CD14-positive monocyte (primary cell): ENCODE measurements around the gene OTX1. TPM values are rescaled to one million over a fixed set of nuclear protein-coding genes. Genes with fewer than 3 reads are reported as not detected.

Source experiments
- DNase-seq, 3 donors: peaks; one replicate each; pipeline ENCODE4 v3.0.0-alpha.2; 2011 to 2022
- H2AFZ ChIP-seq: 2 replicates; pipeline ENCODE4 v1.6.0; 2012; ENCODE audit warnings: mild to moderate bottlenecking, low read depth, low read length, inconsistent platforms; ENCODE audit not compliant: insufficient read depth, poor library complexity, severe bottlenecking
- H3K27ac ChIP-seq, 2 donors: 1 replicate in 1 of 2; 2 replicates in 1 of 2; pipeline ENCODE4 v1.5.1; 2012 to 2013; ENCODE audit warnings: low read length in 2 of 2, control low read depth in 1 of 2, inconsistent platforms in 1 of 2, low read depth in 1 of 2, mild to moderate bottlenecking in 1 of 2
- H3K27me3 ChIP-seq, 2 donors: one replicate each; pipeline versions ENCODE4 v1.6.0 to v1.6.1; 2011 to 2013; ENCODE audit warnings: low read length in 2 of 2; ENCODE audit not compliant: control insufficient read depth in 2 of 2, insufficient read depth in 2 of 2
- H3K36me3 ChIP-seq, 2 donors: replicated peaks in 1 of 2; 1 replicate in 1 of 2; 2 replicates in 1 of 2; pipeline versions ENCODE4 v1.5.1 to v1.6.1; 2012 to 2013; ENCODE audit warnings: low read length in 2 of 2, control low read depth in 1 of 2, inconsistent platforms in 1 of 2, mild to moderate bottlenecking in 1 of 2; ENCODE audit not compliant: insufficient read depth in 2 of 2, control insufficient read depth in 1 of 2
- H3K4me1 ChIP-seq, 2 donors: 1 replicate in 1 of 2; 2 replicates in 1 of 2; pipeline versions ENCODE4 v1.5.1 to v1.6.1; 2012 to 2013; ENCODE audit warnings: low read length in 2 of 2, control low read depth in 1 of 2, inconsistent platforms in 1 of 2, mild to moderate bottlenecking in 1 of 2, moderate library complexity in 1 of 2; ENCODE audit not compliant: insufficient read depth in 2 of 2, control insufficient read depth in 1 of 2
- H3K4me2 ChIP-seq: replicated peaks from 2 replicates; pipeline ENCODE3; 2012; ENCODE audit warnings: low read length, moderate library complexity, mild to moderate bottlenecking; ENCODE audit not compliant: poor library complexity, severe bottlenecking; ENCODE audit errors: extremely low read depth
- H3K4me3 ChIP-seq, 3 experiments: fragments of 200-600 bp in 1 of 3; sonication (generic) in 1 of 3; replicated peaks in 1 of 3; 1 replicate in 2 of 3; 2 replicates in 1 of 3; pipeline ENCODE4 v1.5.1; 2011 to 2013; ENCODE audit warnings: low read length in 3 of 3, mild to moderate bottlenecking in 3 of 3, control low read depth in 2 of 3, low read depth in 2 of 3, inconsistent platforms in 1 of 3, moderate library complexity in 1 of 3
- H3K79me2 ChIP-seq: 2 replicates; pipeline ENCODE4 v1.6.0; 2012; ENCODE audit warnings: mild to moderate bottlenecking, control low read depth, inconsistent platforms, low read length, moderate library complexity; ENCODE audit not compliant: insufficient read depth
- H3K9ac ChIP-seq: 2 replicates; pipeline ENCODE4 v1.6.0; 2017; ENCODE audit warnings: low read length, mild to moderate bottlenecking; ENCODE audit not compliant: insufficient read depth, poor library complexity, severe bottlenecking
- H3K9me3 ChIP-seq, 2 donors: replicated peaks in 1 of 2; 1 replicate in 1 of 2; 2 replicates in 1 of 2; pipeline versions ENCODE4 v1.5.1 to v1.6.1; 2012 to 2013; ENCODE audit warnings: low read length in 2 of 2, control low read depth in 1 of 2; ENCODE audit not compliant: control insufficient read depth in 1 of 2, insufficient read depth in 1 of 2
- H4K20me1 ChIP-seq: 2 replicates; pipeline ENCODE4 v1.6.0; 2012; ENCODE audit warnings: mild to moderate bottlenecking, low read length, control low read depth, moderate library complexity; ENCODE audit not compliant: insufficient read depth
- H3K27ac Mint-ChIP-seq, 7 donors: one replicate each; pipeline ENCODE4 v1.8.0; 2020; ENCODE audit warnings: mild to moderate bottlenecking in 7 of 7, mixed read lengths in 7 of 7, moderate library complexity in 6 of 7, inconsistent platforms in 2 of 7
- H3K27me3 Mint-ChIP-seq, 3 donors: one replicate each; pipeline ENCODE4 v1.8.0; 2021 to 2022; ENCODE audit warnings: low read depth in 3 of 3, mild to moderate bottlenecking in 3 of 3, mixed read lengths in 3 of 3, moderate library complexity in 3 of 3, inconsistent platforms in 1 of 3
- H3K36me3 Mint-ChIP-seq, 2 donors: one replicate each; pipeline ENCODE4 v1.8.0; 2020; ENCODE audit warnings: mixed read lengths in 2 of 2, inconsistent platforms in 1 of 2, mild to moderate bottlenecking in 1 of 2
- H3K4me1 Mint-ChIP-seq: one replicate; pipeline ENCODE4 v1.8.0; 2020; ENCODE audit warnings: mild to moderate bottlenecking, mixed read lengths
- H3K4me3 Mint-ChIP-seq, 2 donors: one replicate each; pipeline ENCODE4 v1.8.0; 2020; ENCODE audit warnings: mild to moderate bottlenecking in 2 of 2, mixed read lengths in 2 of 2, moderate library complexity in 1 of 2
- H3K9me3 Mint-ChIP-seq, 7 donors: one replicate each; pipeline ENCODE4 v1.8.0; 2020 to 2022; ENCODE audit warnings: mixed read lengths in 7 of 7, mild to moderate bottlenecking in 6 of 7, moderate library complexity in 6 of 7, inconsistent platforms in 2 of 7
- WGBS: methylation state at CpG from one replicate; pipeline ENCODE4 v1.1.5; 2013; ENCODE audit warnings: missing lambda C conversion rate; ENCODE audit not compliant: insufficient coverage; 5-methylcytosine and 5-hydroxymethylcytosine counted together
- intact Hi-C, 2 donors: fragments of 100-400 bp; cut with micrococcal nuclease; formaldehyde crosslinking; loops; one replicate each; pipeline versions ENCODE4 v1.15.0 to v1.15.1; 2023
- polyA plus RNA-seq, 3 donors: library from polyadenylated mRNA; depleted of rRNA in 1 of 3; unstranded in 2 of 3; stranded (reverse) in 1 of 3; fragments of 300-500 nt in 2 of 3; fragments of >200 nt in 1 of 3; fragmentation: Illumina TruSeq in 2 of 3; gene quantifications; 1 replicate in 2 of 3; 2 replicates in 1 of 3; pipeline ENCODE4 v1.2.3, GENCODE V29; 2012 to 2021
- TF ChIP-seq, protein P1 (sequence below): fragments of 200-600 bp; IDR thresholded peaks from one replicate; pipeline ENCODE4 v1.8.0; 2022; ENCODE audit warnings: antibody characterized with exemption, mild to moderate bottlenecking

The OTX1 gene
- polyA plus RNA-seq, 3 donors, result not detected

- H3K36me3 ChIP-seq, result no peaks in the 10 kb centered on the region
- H3K36me3 Mint-ChIP-seq, result peaks cover 0 to 7% of the 10 kb centered on the region in 2 donors
- H3K27me3 ChIP-seq, result no peaks in the 10 kb centered on the region
- no peak overlapping the region for H2AFZ ChIP-seq
- no CpG with 5 or more reads among the region's 1 CpG for WGBS
- TF ChIP-seq, protein P1, sequence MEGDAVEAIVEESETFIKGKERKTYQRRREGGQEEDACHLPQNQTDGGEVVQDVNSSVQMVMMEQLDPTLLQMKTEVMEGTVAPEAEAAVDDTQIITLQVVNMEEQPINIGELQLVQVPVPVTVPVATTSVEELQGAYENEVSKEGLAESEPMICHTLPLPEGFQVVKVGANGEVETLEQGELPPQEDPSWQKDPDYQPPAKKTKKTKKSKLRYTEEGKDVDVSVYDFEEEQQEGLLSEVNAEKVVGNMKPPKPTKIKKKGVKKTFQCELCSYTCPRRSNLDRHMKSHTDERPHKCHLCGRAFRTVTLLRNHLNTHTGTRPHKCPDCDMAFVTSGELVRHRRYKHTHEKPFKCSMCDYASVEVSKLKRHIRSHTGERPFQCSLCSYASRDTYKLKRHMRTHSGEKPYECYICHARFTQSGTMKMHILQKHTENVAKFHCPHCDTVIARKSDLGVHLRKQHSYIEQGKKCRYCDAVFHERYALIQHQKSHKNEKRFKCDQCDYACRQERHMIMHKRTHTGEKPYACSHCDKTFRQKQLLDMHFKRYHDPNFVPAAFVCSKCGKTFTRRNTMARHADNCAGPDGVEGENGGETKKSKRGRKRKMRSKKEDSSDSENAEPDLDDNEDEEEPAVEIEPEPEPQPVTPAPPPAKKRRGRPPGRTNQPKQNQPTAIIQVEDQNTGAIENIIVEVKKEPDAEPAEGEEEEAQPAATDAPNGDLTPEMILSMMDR, result no peak
- no peak overlapping the region for H3K4me2 ChIP-seq
- no peak overlapping the region for H3K4me3 Mint-ChIP-seq
- no peak overlapping the region for H3K4me3 ChIP-seq
- intact Hi-C loops, result no loop called here
- no peak overlapping the region for H3K27ac ChIP-seq
- H3K4me1 Mint-ChIP-seq, result no peaks in the 10 kb centered on the region
- DNase-seq, result no peak
- H4K20me1 ChIP-seq, result no peaks in the 10 kb centered on the region
- H3K4me1 ChIP-seq, result no peaks in the 10 kb centered on the region
- no peaks in the 10 kb centered on the region for H3K9me3 Mint-ChIP-seq
- no peaks in the 10 kb centered on the region for H3K79me2 ChIP-seq
- H3K27ac Mint-ChIP-seq, result no peak overlapping the region
- H3K27me3 Mint-ChIP-seq, result peaks cover 0 to 3% (median 2%) of the 10 kb centered on the region in 3 donors
- H3K9me3 ChIP-seq, result no peaks in the 10 kb centered on the region
- no peak overlapping the region for H3K9ac ChIP-seq
These were observed 21.6 kb upstream of the OTX1 start for GRCh38 chr2:63029058-63029457.

- Histone ChIP-seq H3K27ac (no peak overlapping the region), H3K4me1 (no peaks in the 10 kb centered on the region), H3K4me3 (no peak overlapping the region), H3K4me2 (no peak overlapping the region), H2AFZ (no peak overlapping the region), H3K79me2 (no peaks in the 10 kb centered on the region), H3K9ac (no peak overlapping the region), H4K20me1 (no peaks in the 10 kb centered on the region), H3K27me3 (no peaks in the 10 kb centered on the region), H3K9me3 (no peaks in the 10 kb centered on the region), H3K36me3 (no peaks in the 10 kb centered on the region)
- Mint-ChIP-seq H3K27me3 (peaks cover 0 to 2% (median 1%) of the 10 kb centered on the region in 3 donors), H3K9me3 (no peaks in the 10 kb centered on the region), H3K27ac (no peak overlapping the region), H3K4me3 (no peak overlapping the region), H3K36me3 (peaks cover 0 to 3% of the 10 kb centered on the region in 2 donors), H3K4me1 (no peaks in the 10 kb centered on the region)
- no peak for DNase-seq
- intact Hi-C loops, result no loop called here
- WGBS, result 90% methylated on average over 2 of the region's 4 CpGs
- TF ChIP-seq, protein P1, result no peak
These were observed 16.1 kb upstream of the OTX1 start for GRCh38 chr2:63034526-63034925.
